ENCODE results near the gene TMEM126A. TPM values are rescaled to one million over a fixed set of nuclear protein-coding genes. Genes with fewer than 3 reads are reported as not detected.
"Not testable (repeated sequence)": the region's sequence is repeated elsewhere in the genome, so short reads cannot be mapped to it uniquely, and the experiment has no call there.

The TMEM126A gene
- total RNA-seq: 10 to 100 TPM in 1 of 2 donors, 1 to 10 TPM in 1; 8.9 to 25.7 TPM

DNA sequence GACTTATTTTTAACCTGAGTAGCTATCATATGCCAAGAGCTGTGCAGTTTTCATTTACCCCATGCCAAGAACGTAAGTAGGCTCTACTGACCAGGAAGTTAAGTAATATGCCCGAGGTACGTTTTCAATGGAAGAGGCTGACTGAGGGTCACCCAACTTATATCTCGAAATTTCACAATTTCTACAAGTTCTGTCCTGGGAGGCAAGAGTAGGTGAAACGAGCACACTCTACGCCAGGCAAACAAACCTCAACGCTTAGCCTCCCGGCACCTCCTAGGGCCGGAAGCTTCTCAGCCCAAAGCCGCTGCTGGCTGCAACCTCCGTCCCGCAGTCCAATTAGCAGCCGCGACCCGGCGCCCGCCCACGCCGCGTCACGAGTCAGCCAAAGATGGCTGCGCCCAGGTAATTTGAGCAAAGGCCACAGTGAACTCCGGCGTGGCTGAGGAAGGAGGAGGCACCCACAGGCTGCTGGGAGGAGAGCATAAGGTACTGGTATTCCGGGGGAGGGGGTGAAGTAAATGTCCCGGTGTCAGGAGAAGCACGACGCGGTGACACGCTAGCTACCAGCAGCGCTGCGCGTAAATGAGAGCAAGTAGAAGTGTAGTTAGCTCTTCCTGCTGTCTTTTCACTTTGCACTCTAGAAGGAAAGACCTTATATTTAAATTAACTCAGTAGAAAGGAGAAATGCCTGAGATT lies at the start of gene TMEM126A:
TMEM126A (plus strand) TSS at position 364 of the 696 bp plus-strand sequence. CDS start 2,289 bp downstream, outside the sequence.
- Histone ChIP-seq H3K27ac (peak within 1 kb of the TSS; percentile 58 to 91 (median 82)), H3K36me3 (replicated peaks in 1 of 2; ENCODE audit: insufficient read depth in 1 of 2, low read depth in 2 of 2) (no peaks in the 10 kb centered on the region), H3K9me3 (no peaks in the 10 kb centered on the region), H3K27me3 (no peaks in the 10 kb centered on the region), H3K4me3 (peak within 1 kb of the TSS; percentile 28 to 65), H3K4me1 (peaks cover 28% of the 10 kb centered on the region)
- WGBS, 2 donors: 0% methylated on average over 12 to 33 of the region's 33 CpGs
- peak; percentile 97 for ATAC-seq
- peak; percentile 88 to 93 (median 91) for DNase-seq
- TF ChIP-seq POLR2A (IDR thresholded peaks at IDR 0.05): peak; percentile 72 to 92 (median 91)
- TF ChIP-seq, protein P1, sequence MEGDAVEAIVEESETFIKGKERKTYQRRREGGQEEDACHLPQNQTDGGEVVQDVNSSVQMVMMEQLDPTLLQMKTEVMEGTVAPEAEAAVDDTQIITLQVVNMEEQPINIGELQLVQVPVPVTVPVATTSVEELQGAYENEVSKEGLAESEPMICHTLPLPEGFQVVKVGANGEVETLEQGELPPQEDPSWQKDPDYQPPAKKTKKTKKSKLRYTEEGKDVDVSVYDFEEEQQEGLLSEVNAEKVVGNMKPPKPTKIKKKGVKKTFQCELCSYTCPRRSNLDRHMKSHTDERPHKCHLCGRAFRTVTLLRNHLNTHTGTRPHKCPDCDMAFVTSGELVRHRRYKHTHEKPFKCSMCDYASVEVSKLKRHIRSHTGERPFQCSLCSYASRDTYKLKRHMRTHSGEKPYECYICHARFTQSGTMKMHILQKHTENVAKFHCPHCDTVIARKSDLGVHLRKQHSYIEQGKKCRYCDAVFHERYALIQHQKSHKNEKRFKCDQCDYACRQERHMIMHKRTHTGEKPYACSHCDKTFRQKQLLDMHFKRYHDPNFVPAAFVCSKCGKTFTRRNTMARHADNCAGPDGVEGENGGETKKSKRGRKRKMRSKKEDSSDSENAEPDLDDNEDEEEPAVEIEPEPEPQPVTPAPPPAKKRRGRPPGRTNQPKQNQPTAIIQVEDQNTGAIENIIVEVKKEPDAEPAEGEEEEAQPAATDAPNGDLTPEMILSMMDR (IDR thresholded peaks at IDR 0.05): peak in 1 of 7 experiments; percentile 9
- intact Hi-C loops (cut with DNase I): no loop called here

DNA sequence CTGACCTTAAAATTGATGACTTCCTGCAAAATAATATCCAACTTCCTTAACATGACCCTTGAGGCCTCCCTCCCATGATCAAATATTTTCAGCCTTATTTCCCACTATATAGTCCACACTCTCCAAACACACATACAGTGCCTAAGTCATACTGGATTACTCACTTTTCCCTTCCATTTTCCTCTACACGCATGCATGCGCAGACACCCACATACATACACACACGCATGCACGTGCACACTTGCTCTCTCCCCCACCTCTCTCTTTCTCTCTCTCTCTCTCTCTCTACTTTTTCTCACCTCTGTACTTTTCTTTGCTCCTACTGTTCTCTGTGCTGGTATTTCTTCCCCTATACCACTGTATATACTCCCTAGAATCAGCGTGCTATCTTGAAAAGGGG lies 48.7 kb upstream of the TMEM126A start:
- no peak for ATAC-seq
- Histone ChIP-seq H3K4me3 (no peak overlapping the region), H3K4me1 (no peaks in the 10 kb centered on the region), H3K36me3 (replicated peaks in 1 of 2; ENCODE audit: insufficient read depth in 1 of 2, low read depth in 2 of 2) (no peaks in the 10 kb centered on the region), H3K27ac (no peak overlapping the region), H3K27me3 (no peaks in the 10 kb centered on the region), H3K9me3 (no peaks in the 10 kb centered on the region)
- no peak for TF ChIP-seq POLR2A (IDR thresholded peaks at IDR 0.05)
- TF ChIP-seq, protein P1 (IDR thresholded peaks at IDR 0.05): no peak
- no peak for DNase-seq
- intact Hi-C loops (cut with DNase I): no loop called here
- 61 to 70% methylated on average over 5 of the region's 5 CpGs for WGBS, 2 donors

DNA sequence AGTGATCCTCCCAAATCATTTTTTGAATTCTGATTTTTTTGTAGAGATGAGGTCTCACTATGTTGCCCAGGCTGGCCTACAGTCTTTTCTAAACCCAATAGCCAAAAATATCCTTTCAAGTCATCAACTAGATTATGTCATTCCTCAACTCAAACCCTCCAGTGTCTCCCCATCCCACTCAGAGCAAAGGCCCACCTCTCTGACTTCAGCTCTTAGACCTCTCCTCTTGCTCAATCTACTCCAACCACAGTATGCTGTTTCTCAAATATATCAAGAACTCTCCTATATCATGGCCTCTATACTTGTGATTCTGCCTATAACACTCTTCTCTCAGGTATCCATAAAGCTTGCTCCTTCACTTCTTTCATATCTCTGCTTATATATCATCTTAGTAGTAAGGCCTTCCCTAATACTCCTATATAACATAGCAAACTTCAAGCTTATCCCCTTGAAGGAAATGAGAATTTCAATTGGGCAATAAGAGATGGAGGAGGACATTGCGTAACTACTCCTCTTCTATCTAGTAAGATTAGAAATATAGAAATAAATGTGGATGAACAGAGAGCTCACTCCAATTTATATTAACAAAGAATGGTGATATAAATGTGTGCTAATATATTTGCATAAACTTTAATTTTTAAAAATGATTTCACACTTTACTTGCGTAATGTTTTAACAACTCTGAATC lies 45.1 kb upstream of the TMEM126A start:
- no peaks in the 10 kb centered on the region for H3K27me3 ChIP-seq
- intact Hi-C loops (cut with DNase I): no loop called here
- TF ChIP-seq, protein P1 (IDR thresholded peaks at IDR 0.05): no peak
- TF ChIP-seq POLR2A (IDR thresholded peaks at IDR 0.05): no peak
- 76 to 89% methylated on average over 2 of the region's 2 CpGs for WGBS, 2 donors
- no peak overlapping the region for H3K27ac ChIP-seq
- H3K36me3 ChIP-seq (replicated peaks in 1 of 2; ENCODE audit: insufficient read depth in 1 of 2, low read depth in 2 of 2): no peaks in the 10 kb centered on the region
- DNase-seq: no peak
- H3K4me1 ChIP-seq: no peaks in the 10 kb centered on the region
- H3K9me3 ChIP-seq: no peaks in the 10 kb centered on the region
- no peak for ATAC-seq
- no peak overlapping the region for H3K4me3 ChIP-seq

DNA sequence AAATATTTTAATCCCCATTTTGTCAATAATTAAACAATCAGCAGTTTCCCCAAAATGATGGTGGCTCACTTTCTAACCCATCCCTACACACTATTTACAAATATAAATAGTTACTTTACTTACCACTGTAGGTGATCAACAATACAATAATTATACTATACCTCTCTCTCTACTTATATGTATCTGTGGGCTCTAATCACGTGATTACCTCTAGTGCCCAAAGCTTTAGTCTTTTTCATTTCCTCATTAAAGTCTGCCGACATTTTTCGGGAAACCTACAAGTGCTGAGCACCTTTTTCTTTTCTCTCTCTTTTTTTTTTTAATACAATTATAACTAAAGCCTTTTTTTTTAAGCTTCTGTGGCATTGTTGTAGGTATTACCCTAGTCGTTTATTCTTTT lies 44.5 kb upstream of the TMEM126A start:
- no peak overlapping the region for H3K4me3 ChIP-seq
- intact Hi-C loops (cut with DNase I): no loop called here
- no peaks in the 10 kb centered on the region for H3K27me3 ChIP-seq
- H3K36me3 ChIP-seq (replicated peaks in 1 of 2; ENCODE audit: insufficient read depth in 1 of 2, low read depth in 2 of 2): no peaks in the 10 kb centered on the region
- no peaks in the 10 kb centered on the region for H3K9me3 ChIP-seq
- no peak overlapping the region for H3K27ac ChIP-seq
- no peak for TF ChIP-seq POLR2A (IDR thresholded peaks at IDR 0.05)
- TF ChIP-seq, protein P1 (IDR thresholded peaks at IDR 0.05): no peak
- ATAC-seq (no peak), DNase-seq (no peak)
- H3K4me1 ChIP-seq: no peaks in the 10 kb centered on the region
- WGBS, 2 donors: 68 to 82% methylated on average over 4 of the region's 4 CpGs

DNA sequence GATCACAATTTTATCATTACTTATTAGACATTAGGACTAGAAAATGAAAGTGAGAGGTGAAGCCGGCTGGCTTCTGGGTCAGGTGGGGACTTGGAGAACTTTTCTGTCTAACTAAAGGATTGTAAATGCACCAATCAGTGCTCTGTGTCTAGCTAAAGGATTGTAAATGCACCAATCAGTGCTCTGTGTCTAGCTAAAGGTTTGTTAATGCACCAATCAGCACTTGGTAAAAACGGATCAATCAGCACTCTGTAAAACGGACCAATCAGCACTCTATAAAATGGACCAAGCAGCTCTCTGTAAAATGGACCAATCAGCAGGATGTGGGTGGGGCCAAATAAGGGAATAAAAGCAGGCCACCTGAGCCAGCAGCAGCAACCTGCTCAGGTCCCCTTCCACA lies 41.5 kb upstream of the TMEM126A start:
- H3K36me3 ChIP-seq (replicated peaks in 1 of 2; ENCODE audit: insufficient read depth in 1 of 2, low read depth in 2 of 2); H3K9me3 ChIP-seq; ATAC-seq; DNase-seq; H3K27ac ChIP-seq; H3K27me3 ChIP-seq; H3K4me3 ChIP-seq; H3K4me1 ChIP-seq; intact Hi-C loops (cut with DNase I): not testable (repeated sequence)
- WGBS, 2 donors: 85 to 87% methylated on average over 3 of the region's 3 CpGs

DNA sequence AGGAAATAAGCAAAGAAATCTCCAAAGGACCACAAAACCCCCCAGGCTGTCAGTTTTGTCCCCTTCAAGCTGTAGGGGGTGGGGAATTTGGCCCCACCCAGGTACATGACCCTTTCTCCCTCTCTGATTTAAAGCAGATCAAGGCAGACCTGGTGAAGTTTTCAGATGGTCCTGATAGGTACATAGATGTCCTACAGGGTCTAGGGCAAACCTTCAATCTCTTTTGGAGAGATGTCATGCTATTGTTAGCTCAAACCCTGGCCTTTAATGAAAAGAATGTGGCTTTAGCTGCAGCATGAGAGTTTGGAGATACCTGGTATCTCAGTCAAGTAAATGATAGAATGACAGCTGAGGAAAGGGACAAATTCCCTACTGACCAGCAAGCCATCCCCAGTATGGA lies 39.1 kb upstream of the TMEM126A start:
- H3K27me3 ChIP-seq; intact Hi-C loops (cut with DNase I); ATAC-seq; H3K9me3 ChIP-seq; H3K36me3 ChIP-seq (replicated peaks in 1 of 2; ENCODE audit: insufficient read depth in 1 of 2, low read depth in 2 of 2); H3K27ac ChIP-seq; H3K4me1 ChIP-seq; H3K4me3 ChIP-seq; DNase-seq: not testable (repeated sequence)

DNA sequence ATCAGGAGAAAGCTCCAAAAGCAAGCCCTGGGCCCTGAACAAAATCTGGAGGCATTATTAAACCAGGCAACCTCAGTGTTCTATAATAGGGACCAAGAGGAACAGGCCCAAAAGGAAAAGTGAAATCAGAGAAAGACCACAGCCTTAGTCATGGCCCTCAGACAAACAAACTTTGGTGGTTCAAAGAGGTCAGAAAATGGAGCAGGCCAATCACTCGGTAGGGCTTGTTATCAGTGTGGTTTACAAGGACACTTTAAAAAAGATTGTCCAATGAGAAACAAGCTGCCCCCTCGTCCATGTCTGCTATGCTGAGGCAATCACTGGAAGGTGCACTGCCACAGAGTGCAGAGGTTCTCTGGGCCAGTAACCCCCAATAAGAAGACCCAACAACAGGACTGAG lies 38.5 kb upstream of the TMEM126A start:
- H3K4me3 ChIP-seq; H3K9me3 ChIP-seq; H3K27ac ChIP-seq; H3K36me3 ChIP-seq (replicated peaks in 1 of 2; ENCODE audit: insufficient read depth in 1 of 2, low read depth in 2 of 2); ATAC-seq; intact Hi-C loops (cut with DNase I); DNase-seq; H3K27me3 ChIP-seq; H3K4me1 ChIP-seq: not testable (repeated sequence)
- 46 to 65% methylated on average over 2 of the region's 2 CpGs for WGBS, 2 donors

DNA sequence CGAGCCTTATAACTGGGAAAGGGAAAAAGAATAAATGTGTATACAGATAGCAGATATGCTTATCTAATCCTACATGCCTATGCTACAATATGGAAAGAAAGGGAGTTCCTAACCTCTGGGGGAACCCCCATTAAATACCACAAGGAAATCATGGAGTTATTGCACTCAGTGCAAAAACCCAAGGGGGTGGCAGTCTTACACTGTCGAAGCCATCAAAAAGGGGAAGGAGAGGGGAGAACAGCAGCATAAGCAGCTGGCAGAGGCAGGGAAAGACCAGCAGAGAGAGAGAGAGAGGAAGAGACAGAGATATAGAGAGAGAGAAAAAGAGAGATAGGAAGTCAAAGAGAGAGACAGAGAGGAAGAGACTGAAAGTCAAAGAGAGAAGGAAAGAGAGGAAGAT lies 36.1 kb upstream of the TMEM126A start:
- H3K4me1 ChIP-seq; H3K9me3 ChIP-seq; DNase-seq; H3K36me3 ChIP-seq (replicated peaks in 1 of 2; ENCODE audit: insufficient read depth in 1 of 2, low read depth in 2 of 2); H3K27ac ChIP-seq; H3K4me3 ChIP-seq; intact Hi-C loops (cut with DNase I); ATAC-seq; H3K27me3 ChIP-seq: not testable (repeated sequence)
- 69 to 84% methylated on average over 2 of the region's 2 CpGs for WGBS, 2 donors

All from body of pancreas (tissue), 4 donors.